Lower leg skin (tissue), 3 donors: Measurements from ENCODE around the gene THADA.

Experiments
- CTCF ChIP-seq, 3 donors: fragments of 450-650 bp; IDR thresholded peaks; one replicate each; pipeline ENCODE4 v1.5.1; 2016; ENCODE audit warnings: antibody characterized with exemption in 3 of 3, mild to moderate bottlenecking in 3 of 3, moderate library complexity in 2 of 3
- POLR2A ChIP-seq, 2 donors: fragments of 450-650 bp; IDR thresholded peaks; one replicate each; pipeline ENCODE4 v1.6.1; 2016 to 2017; ENCODE audit warnings: antibody characterized with exemption in 2 of 2, mild to moderate bottlenecking in 1 of 2, moderate library complexity in 1 of 2

GRCh38 chr2:43227830-43228281, 368.0 kb downstream of the THADA start:
- TF ChIP-seq CTCF (IDR thresholded peaks at IDR 0.05) (no peak), POLR2A (IDR thresholded peaks at IDR 0.05) (no peak)
